ENCODE results near the gene CDK13.

- TF ChIP-seq CTCF (conservative IDR thresholded peaks at IDR 0.05; ENCODE audit: low read length) (no peak), EZH2phosphoT487 (IDR thresholded peaks at IDR 0.05; ENCODE audit: borderline replicate concordance, low read depth, low read length) (no peak)
Measured at GRCh38 chr7:40043164-40043563, 93.1 kb downstream of the CDK13 start.
